HG02973 (cell line): ENCODE results near the gene PRR15.

Experiments used
- ATAC-seq: cut with Tn5 transposase; IDR thresholded peaks from one replicate; pipeline ENCODE4 v1.9.1; 2021; ENCODE audit warnings: moderate library complexity; ENCODE audit not compliant: unreplicated experiment

Gene PRR15

GRCh38 chr7:29609162-29610037, 45.8 kb downstream of the PRR15 start:
- ATAC-seq: no peak

- no peak for ATAC-seq
Measured at GRCh38 chr7:29610086-29610485, 46.5 kb downstream of the PRR15 start.

- ATAC-seq: no peak
Measured at GRCh38 chr7:29611941-29612544, 48.4 kb downstream of the PRR15 start.

GRCh38 chr7:29612596-29612995, 49.0 kb downstream of the PRR15 start:
- no peak for ATAC-seq

GRCh38 chr7:29613100-29613499, 49.5 kb downstream of the PRR15 start:
- ATAC-seq: no peak

GRCh38 chr7:29614229-29614628, 50.6 kb downstream of the PRR15 start:
- no peak for ATAC-seq
